Measurements from ENCODE around the gene CXCL17.

DNA sequence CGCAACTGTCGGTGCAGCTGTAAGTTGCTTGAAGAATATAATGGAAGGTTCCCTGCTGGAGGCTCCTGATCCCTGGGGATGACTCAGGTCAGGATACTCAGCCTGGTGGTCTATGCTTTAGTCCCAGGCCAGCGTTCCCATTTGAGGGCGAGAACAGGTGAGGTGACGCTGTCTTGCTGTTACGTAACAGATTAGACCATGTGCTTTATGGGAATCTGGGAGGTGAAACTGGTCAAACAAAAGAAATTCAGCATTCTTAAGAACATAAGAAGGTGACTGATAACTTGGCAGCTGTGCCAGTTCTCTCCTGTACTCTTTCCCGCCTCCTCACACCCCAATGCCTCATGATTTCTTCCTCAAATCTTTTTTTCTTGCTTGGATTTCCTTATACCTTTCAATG lies at the start of gene CXCL17:
- TF ChIP-seq POLR2A (IDR thresholded peaks at IDR 0.05; ENCODE audit: low read depth, low read length): no peak
- no peak for TF ChIP-seq POLR2AphosphoS5 (IDR thresholded peaks at IDR 0.05; ENCODE audit: low read depth, low read length)
- no peak for TF ChIP-seq POU2F2 (IDR thresholded peaks at IDR 0.05; ENCODE audit: low read depth, low read length)
- no peak for TF ChIP-seq TAF1 (IDR thresholded peaks at IDR 0.05; ENCODE audit: low read depth, low read length)
- TF ChIP-seq SPI1 (IDR thresholded peaks at IDR 0.05; ENCODE audit: low read depth, low read length): no peak

Data from GM12891 (cell line).